HEK293 (cell line): ENCODE measurements around the gene PRSS50.
A peak's percentile ranks its signal among the peaks of the same experiment; 100 is the strongest.

Source experiments
- CTCF ChIA-PET: fragments of 350-600 bp; formaldehyde crosslinking; extraction: SDS; loops from one replicate; lab custom pipeline; 2021; ENCODE audit warnings: antibody characterized with exemption; lab: Yijun Ruan, JAX
- POLR2A ChIA-PET: fragments of 300-600 bp; formaldehyde crosslinking; extraction: SDS; loops from one replicate; lab custom pipeline; 2020; ENCODE audit warnings: antibody characterized with exemption, inconsistent platforms; lab: Yijun Ruan, JAX
- H3K27ac ChIP-seq: fragments of 200-500 bp; sonication (Bioruptor generic); 2 replicates; pipeline ENCODE4 v1.5.1; 2014; ENCODE audit warnings: low read depth, low read length, control low read depth, inconsistent platforms; ENCODE audit errors: extremely low read depth
- H3K36me3 ChIP-seq, 2 experiments: fragments of 200-500 bp in 1 of 2; sonication (Bioruptor generic) in 1 of 2; 1 replicate in 1 of 2; 2 replicates in 1 of 2; pipeline ENCODE4 v1.5.1; 2014 to 2017; ENCODE audit warnings: inconsistent platforms in 2 of 2, low read length in 2 of 2; ENCODE audit not compliant: control insufficient read depth in 2 of 2, insufficient read depth in 1 of 2
- H3K4me1 ChIP-seq: fragments of 200-500 bp; sonication (Bioruptor generic); 2 replicates; pipeline ENCODE4 v1.5.1; 2014; ENCODE audit warnings: mild to moderate bottlenecking, low read length, inconsistent platforms; ENCODE audit not compliant: control insufficient read depth, insufficient read depth
- H3K4me3 ChIP-seq: 2 replicates; pipeline ENCODE4 v1.5.1; 2011; ENCODE audit warnings: low read depth, mild to moderate bottlenecking, control low read depth, low read length, moderate library complexity
- H3K9me3 ChIP-seq: fragments of 200-500 bp; sonication (Bioruptor generic); 2 replicates; pipeline ENCODE4 v1.5.1; 2014; ENCODE audit warnings: low read depth, low read length, inconsistent platforms; ENCODE audit not compliant: control insufficient read depth, insufficient read depth
- EGR2 ChIP-seq: fragments of 450-650 bp; formaldehyde crosslinking; IDR thresholded peaks from 2 replicates; pipeline ENCODE4 v1.5.1; 2016; ENCODE audit warnings: low read depth, missing biosample characterization, missing genetic modification characterization
- ZFHX2 ChIP-seq: fragments of 450-650 bp; formaldehyde crosslinking; conservative IDR thresholded peaks from 2 replicates; pipeline ENCODE4 v1.5.1; 2016; ENCODE audit warnings: missing biosample characterization, missing genetic modification characterization
- ZNF791 ChIP-seq: fragments of 450-650 bp; formaldehyde crosslinking; IDR thresholded peaks from 2 replicates; pipeline ENCODE4 v1.5.1; 2016; ENCODE audit warnings: missing biosample characterization, missing genetic modification characterization

PRSS50 gene

DNA sequence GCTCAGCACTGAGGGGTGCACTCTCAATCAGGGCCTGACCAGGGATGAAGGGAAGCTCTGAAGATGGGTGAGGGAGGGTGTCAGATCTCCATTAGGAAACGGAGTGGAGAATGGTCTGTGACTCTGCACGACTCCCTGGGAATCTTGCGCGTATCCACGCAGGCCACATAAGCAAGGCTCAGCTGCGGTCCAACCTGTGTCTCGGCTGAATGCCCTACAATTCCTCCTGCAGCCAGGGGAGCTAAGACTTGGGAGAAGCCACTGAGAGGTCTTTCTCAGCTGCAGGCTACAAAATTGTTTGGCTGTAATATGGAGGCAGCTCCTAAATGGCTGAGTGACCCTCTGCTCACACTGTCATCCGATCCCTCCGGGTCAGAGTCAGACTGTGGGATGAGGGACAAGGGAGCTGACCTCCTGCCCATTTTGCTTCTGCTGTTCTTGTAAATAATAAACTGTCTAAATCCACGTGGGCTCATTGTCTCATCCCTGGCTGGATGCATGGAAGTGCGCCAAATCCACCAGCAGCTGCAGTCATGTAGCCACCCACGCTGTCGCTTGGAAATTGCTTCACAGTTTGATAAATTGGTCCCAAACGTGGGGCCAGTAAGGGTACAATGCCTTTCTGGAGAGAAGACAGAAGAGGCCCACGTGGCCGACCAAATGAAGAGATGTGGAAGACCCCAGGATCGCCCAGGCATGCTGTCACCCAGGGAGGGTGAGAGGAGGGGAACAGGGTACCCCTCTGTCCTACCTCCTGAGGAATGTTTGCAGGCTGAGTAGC, 54.7 kb downstream of the PRSS50 start:
- no peaks in the 10 kb centered on the region for H3K36me3 ChIP-seq
- POLR2A ChIA-PET = no interaction called here
- H3K9me3 ChIP-seq = no peaks in the 10 kb centered on the region
- H3K4me1 ChIP-seq = no peaks in the 10 kb centered on the region; the same call in 1 of the 2 replicates
- TF ChIP-seq ZNF791 (tag by site-specific recombination) = no peak
- TF ChIP-seq EGR2 (tag by site-specific recombination) = peak; percentile 43
- TF ChIP-seq ZFHX2 (tag by site-specific recombination) = peak; percentile 80
- no peak overlapping the region for H3K4me3 ChIP-seq
- H3K27ac ChIP-seq = no peak overlapping the region
- CTCF ChIA-PET = interaction anchor here (0.6 to 1.6 kb wide), 5 partner anchors 39 to 1135 kb away, joined by 3 to 4 read pairs (median 4); no protein-coding TSS in a partner anchor
